ELF-1 (cell line): ENCODE measurements around the gene USP49.

Experiments used
- DNase-seq: peaks from one replicate; pipeline ENCODE4 v3.0.0-alpha.2; 2016; ENCODE audit warnings: low read depth, low spot score

USP49 gene

GRCh38 chr6:41874741-41875140, 20.4 kb downstream of the USP49 start:
- no peak for DNase-seq

GRCh38 chr6:41872147-41872546, 23.0 kb downstream of the USP49 start:
- DNase-seq, result no peak

- no peak for DNase-seq
Measured at GRCh38 chr6:41871691-41872090, 23.5 kb downstream of the USP49 start.

GRCh38 chr6:41859356-41859755, 35.8 kb downstream of the USP49 start:
- DNase-seq, result no peak

GRCh38 chr6:41858703-41859102, 36.5 kb downstream of the USP49 start:
- no peak for DNase-seq

- no peak for DNase-seq
Measured at GRCh38 chr6:41850861-41851260, 44.3 kb downstream of the USP49 start.

GRCh38 chr6:41846666-41847237, 48.4 kb downstream of the USP49 start:
- peak; percentile 78 for DNase-seq

GRCh38 chr6:41843178-41843577, 52.0 kb downstream of the USP49 start:
- DNase-seq, result no peak

- DNase-seq, result no peak
Measured at GRCh38 chr6:41840326-41840725, 54.8 kb downstream of the USP49 start.

GRCh38 chr6:41836660-41837052, 58.5 kb downstream of the USP49 start:
- no peak for DNase-seq

- no peak for DNase-seq
Measured at GRCh38 chr6:41836022-41836659, 59.0 kb downstream of the USP49 start.

GRCh38 chr6:41832263-41832662, 62.9 kb downstream of the USP49 start:
- DNase-seq, result no peak

- no peak for DNase-seq
Measured at GRCh38 chr6:41826343-41827022, 68.7 kb downstream of the USP49 start.

GRCh38 chr6:41824571-41825569, 70.3 kb downstream of the USP49 start:
- no peak for DNase-seq

- no peak for DNase-seq
Measured at GRCh38 chr6:41823178-41823577, 72.0 kb downstream of the USP49 start.

GRCh38 chr6:41822021-41822420, 73.2 kb downstream of the USP49 start:
- no peak for DNase-seq

- DNase-seq, result no peak
Measured at GRCh38 chr6:41821266-41821665, 73.9 kb downstream of the USP49 start.

- DNase-seq, result no peak
Measured at GRCh38 chr6:41818271-41819054, 76.7 kb downstream of the USP49 start.

- no peak for DNase-seq
Measured at GRCh38 chr6:41815587-41815986, 79.6 kb downstream of the USP49 start.

- DNase-seq, result no peak
Measured at GRCh38 chr6:41814629-41815028, 80.5 kb downstream of the USP49 start.

- no peak for DNase-seq
Measured at GRCh38 chr6:41813956-41814355, 81.2 kb downstream of the USP49 start.
